Measurements from ENCODE around the gene POLR3E.

The POLR3E gene

GRCh38 chr16:22325598-22326368, 28.6 kb downstream of the POLR3E start:
- H3K27ac ChIP-seq (ENCODE audit: low read depth, low read length) = no peak overlapping the region
- no peaks in the 10 kb centered on the region for H3K9me2 ChIP-seq (replicated peaks; ENCODE audit: control insufficient read depth, low read length)
- H3K4me3 ChIP-seq (ENCODE audit: low read length) = no peak overlapping the region
- 0 out of 2 replicates have a peak, but pooled peaks cover 3% of the 10 kb centered on the region for H4K20me1 ChIP-seq (ENCODE audit: control insufficient read depth, insufficient read depth, low read depth, low read length)
- no peak for TF ChIP-seq CTCF (IDR thresholded peaks at IDR 0.05; ENCODE audit: low read depth, low read length, poor library complexity, severe bottlenecking)
- no peak for TF ChIP-seq EZH2phosphoT487 (IDR thresholded peaks at IDR 0.05; ENCODE audit: borderline replicate concordance, low read length)
- no peak overlapping the region for H3K4me2 ChIP-seq (ENCODE audit: low read length)
- no peaks in the 10 kb centered on the region for H3K27me3 ChIP-seq (ENCODE audit: control insufficient read depth, low read length)
- H3K9me3 ChIP-seq (ENCODE audit: control insufficient read depth, insufficient read depth, low read length) = no peaks in the 10 kb centered on the region
- H3K79me2 ChIP-seq (ENCODE audit: control insufficient read depth, low read length) = peaks cover 18% of the 10 kb centered on the region
- H3K36me3 ChIP-seq (ENCODE audit: control insufficient read depth, low read length) = peaks cover 98% of the 10 kb centered on the region
- no peaks in the 10 kb centered on the region for H3K4me1 ChIP-seq (ENCODE audit: control insufficient read depth, low read length)
- H3F3A ChIP-seq (ENCODE audit: control insufficient read depth, insufficient read depth) = no peaks in the 10 kb centered on the region

GRCh38 chr16:22326369-22326652, 29.1 kb downstream of the POLR3E start:
- no peaks in the 10 kb centered on the region for H3K4me1 ChIP-seq (ENCODE audit: control insufficient read depth, low read length)
- H3K27ac ChIP-seq (ENCODE audit: low read depth, low read length) = no peak overlapping the region
- no peak overlapping the region for H3K4me3 ChIP-seq (ENCODE audit: low read length)
- no peaks in the 10 kb centered on the region for H3K27me3 ChIP-seq (ENCODE audit: control insufficient read depth, low read length)
- H3K79me2 ChIP-seq (ENCODE audit: control insufficient read depth, low read length) = peaks cover 14% of the 10 kb centered on the region
- H4K20me1 ChIP-seq (ENCODE audit: control insufficient read depth, insufficient read depth, low read depth, low read length) = no peaks in the 10 kb centered on the region
- no peak overlapping the region for H3K4me2 ChIP-seq (ENCODE audit: low read length)
- no peaks in the 10 kb centered on the region for H3K9me3 ChIP-seq (ENCODE audit: control insufficient read depth, insufficient read depth, low read length)
- H3K36me3 ChIP-seq (ENCODE audit: control insufficient read depth, low read length) = peaks cover 97% of the 10 kb centered on the region
- H3F3A ChIP-seq (ENCODE audit: control insufficient read depth, insufficient read depth) = no peaks in the 10 kb centered on the region
- TF ChIP-seq EZH2phosphoT487 (IDR thresholded peaks at IDR 0.05; ENCODE audit: borderline replicate concordance, low read length) = no peak
- no peak for TF ChIP-seq CTCF (IDR thresholded peaks at IDR 0.05; ENCODE audit: low read depth, low read length, poor library complexity, severe bottlenecking)
- H3K9me2 ChIP-seq (replicated peaks; ENCODE audit: control insufficient read depth, low read length) = no peaks in the 10 kb centered on the region

GRCh38 chr16:22326771-22327445, 29.7 kb downstream of the POLR3E start:
- Histone ChIP-seq H3K27me3 (ENCODE audit: control insufficient read depth, low read length) (no peaks in the 10 kb centered on the region), H4K20me1 (ENCODE audit: control insufficient read depth, insufficient read depth, low read depth, low read length) (no peaks in the 10 kb centered on the region), H3K9me3 (ENCODE audit: control insufficient read depth, insufficient read depth, low read length) (no peaks in the 10 kb centered on the region), H3K4me1 (ENCODE audit: control insufficient read depth, low read length) (no peaks in the 10 kb centered on the region), H3K4me3 (ENCODE audit: low read length) (no peak overlapping the region), H3K79me2 (ENCODE audit: control insufficient read depth, low read length) (peaks cover 8% of the 10 kb centered on the region), H3K36me3 (ENCODE audit: control insufficient read depth, low read length) (peaks cover 97% of the 10 kb centered on the region), H3K27ac (ENCODE audit: low read depth, low read length) (no peak overlapping the region), H3K4me2 (ENCODE audit: low read length) (no peak overlapping the region), H3K9me2 (replicated peaks; ENCODE audit: control insufficient read depth, low read length) (no peaks in the 10 kb centered on the region), H3F3A (ENCODE audit: control insufficient read depth, insufficient read depth) (no peaks in the 10 kb centered on the region)
- no peak for TF ChIP-seq CTCF (IDR thresholded peaks at IDR 0.05; ENCODE audit: low read depth, low read length, poor library complexity, severe bottlenecking)
- TF ChIP-seq EZH2phosphoT487 (IDR thresholded peaks at IDR 0.05; ENCODE audit: borderline replicate concordance, low read length) = no peak

Measured in DOHH2 (cell line).